Putamen (tissue), 1 donor: Measurements from ENCODE around the gene DNAJC24.

Experiments used
- DNase-seq: peaks from one replicate; pipeline ENCODE4 v3.0.0-alpha.2; 2016; ENCODE audit warnings: low spot score

DNAJC24 gene

DNA sequence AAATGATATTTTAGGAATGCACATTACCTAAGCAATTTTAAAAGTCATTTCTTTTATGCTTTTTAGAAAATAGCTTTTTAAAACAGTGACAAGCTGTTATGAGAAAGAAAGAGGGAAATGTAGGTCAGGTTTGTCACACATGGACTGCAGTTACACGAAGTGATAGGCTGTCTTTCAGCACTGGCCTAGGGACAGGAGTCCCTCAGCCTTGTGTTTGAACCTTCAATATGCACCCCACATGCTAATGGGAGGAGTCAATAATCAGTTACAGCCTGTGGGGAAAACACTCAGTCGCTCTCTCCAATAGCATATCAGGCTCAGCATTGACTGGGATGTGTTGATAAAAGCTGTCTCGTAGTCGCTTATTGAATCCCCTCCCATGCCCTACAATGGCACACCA lies 45.8 kb downstream of the DNAJC24 start:
- no peak for DNase-seq

DNA sequence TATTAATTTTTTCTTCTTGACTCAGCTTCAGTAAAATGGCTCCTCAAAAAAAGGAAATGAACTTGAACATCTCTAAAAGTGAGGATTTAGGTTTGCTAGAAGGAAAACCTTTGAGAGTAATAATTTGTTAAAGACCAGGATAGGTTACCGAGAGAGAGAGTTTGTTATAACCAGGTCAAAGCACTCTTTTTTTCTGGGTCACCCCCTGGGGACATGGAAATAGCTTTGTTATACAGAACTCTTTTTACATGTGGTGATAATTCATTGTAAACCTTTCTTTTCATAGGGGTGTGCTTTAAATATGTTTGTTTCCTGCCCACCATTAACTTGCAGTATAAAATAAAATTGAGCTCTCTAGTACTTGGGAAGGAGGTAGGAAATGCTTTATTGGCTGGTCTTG lies 47.7 kb downstream of the DNAJC24 start:
- DNase-seq: no peak

DNA sequence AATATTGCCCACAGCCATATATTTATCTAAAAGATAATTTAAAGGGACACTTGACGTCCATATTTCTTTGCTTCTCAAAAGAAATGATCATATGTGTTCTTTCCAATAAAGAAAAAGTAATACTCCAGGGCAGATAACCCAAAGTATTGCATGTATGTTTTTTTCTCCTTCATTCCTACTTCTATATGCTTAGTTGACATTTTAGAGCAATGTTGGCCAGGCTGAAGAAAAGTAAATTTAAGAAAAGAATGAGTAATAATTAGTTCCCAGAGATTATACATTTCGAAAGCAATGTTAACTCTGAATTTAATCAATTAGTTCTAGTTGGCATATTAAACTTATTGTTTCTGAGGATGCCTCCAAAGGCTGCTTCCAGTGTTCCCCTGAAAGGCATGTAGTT lies 48.2 kb downstream of the DNAJC24 start:
- no peak for DNase-seq

DNA sequence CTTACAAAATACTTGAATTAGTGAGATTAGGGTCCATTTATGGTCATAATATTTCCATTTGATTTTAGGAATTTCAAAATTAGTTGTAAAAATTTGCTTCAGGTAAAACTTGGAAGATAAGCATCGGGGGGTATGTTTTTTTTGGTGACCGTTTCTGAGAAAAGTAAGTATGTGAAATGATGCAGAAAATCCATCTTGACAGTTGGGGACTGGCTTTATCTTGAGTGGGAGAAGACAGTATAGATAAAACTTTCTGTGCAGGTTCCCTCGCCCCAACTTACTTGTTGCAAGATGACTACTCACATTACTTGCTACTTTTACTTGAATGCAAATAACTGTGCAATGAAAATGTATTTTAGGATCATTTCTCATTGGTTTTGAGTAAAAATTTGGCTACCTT lies 49.5 kb downstream of the DNAJC24 start:
- no peak for DNase-seq

DNA sequence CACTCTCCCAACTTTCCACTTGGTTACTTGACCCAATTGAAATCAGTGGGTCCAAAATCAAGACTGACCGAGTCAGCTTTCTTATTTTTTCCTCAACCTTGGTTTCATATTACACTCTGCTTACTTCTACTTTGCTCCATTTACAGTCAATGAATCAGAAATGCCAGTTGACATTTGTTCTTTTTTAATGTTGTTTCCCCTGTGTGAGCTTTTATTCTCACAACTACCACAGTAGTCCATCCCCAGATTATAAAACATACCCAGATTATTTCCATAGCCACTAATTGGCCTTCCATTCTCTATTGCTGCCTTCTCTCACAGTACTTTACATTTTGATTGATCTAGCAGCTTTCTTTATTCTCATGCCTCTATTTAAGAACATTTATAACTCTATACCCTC lies 50.0 kb downstream of the DNAJC24 start:
- DNase-seq: no peak

DNA sequence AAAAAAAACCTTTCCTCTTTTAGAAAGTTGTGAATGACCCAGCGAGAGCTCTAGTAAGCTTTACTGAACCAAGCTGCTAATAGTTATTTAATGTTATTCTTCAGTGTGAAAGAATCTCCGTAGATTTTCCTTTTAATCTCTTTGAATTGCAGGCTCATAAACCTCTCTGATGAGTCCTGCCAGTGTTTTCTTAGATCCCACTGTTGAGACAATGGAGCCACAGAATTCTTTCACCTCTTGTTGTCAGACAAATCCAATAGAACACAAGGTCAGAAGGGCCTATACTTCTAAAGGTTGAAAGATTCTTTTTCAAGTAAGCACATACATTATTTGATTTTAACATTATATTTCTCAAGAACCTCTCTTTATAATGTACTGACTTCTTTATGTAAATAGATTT lies 52.2 kb downstream of the DNAJC24 start:
- DNase-seq: no peak

DNA sequence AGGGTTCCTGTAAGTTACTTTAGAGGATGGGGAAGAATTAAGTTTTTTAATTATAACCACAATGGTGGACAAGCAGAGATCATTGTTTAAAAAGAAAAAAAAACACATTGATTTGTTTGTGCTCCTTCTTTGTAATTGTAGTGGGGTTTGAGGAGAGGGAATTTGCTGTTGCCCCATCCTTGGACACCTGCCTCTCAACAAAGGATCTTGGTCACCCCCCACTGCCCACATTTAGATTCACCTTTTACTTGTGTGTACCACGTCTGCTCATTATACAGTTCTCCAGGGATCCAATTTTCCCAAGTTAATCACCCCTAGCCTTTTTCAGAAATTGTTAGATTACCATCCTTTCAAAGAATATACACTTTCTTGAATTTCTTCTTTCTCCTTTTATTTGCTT lies 53.0 kb downstream of the DNAJC24 start:
- DNase-seq: no peak

DNA sequence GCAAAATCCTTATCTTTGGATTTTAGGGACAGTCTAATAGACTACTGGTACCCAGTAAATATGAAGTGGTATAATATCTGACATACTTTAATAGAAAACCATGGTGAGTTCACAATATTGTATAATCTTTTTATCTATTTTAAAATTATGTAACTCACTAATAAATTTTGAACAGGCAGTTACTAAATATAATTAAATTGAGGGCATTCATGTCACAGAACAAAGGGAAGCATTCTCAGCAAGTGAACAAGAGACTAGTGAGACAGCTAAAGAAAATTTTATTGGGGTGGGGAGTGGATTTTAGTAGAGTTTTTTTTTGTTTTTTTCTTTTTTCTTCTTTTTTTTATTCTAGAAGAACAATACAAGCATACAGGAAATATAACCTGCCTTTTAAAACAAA lies 55.0 kb downstream of the DNAJC24 start:
- DNase-seq: no peak

DNA sequence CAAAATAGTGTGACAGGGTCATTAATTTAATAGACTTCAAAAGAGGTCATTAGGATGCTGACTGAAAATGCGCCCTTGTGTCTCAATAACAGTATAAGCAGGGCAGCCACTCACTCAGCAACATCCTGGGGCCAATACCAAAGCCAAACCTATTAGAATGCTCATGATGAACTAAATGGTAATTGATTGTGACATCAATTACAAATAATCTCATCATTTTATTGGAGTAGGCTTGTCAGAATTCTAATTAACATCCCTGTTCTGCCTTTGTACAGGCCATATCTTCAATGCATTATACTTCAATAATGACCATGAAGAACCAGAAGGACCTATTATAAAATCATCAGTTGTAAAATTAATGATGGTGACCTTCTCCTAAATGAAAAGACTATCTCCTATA lies 64.2 kb downstream of the DNAJC24 start:
- DNase-seq: no peak

DNA sequence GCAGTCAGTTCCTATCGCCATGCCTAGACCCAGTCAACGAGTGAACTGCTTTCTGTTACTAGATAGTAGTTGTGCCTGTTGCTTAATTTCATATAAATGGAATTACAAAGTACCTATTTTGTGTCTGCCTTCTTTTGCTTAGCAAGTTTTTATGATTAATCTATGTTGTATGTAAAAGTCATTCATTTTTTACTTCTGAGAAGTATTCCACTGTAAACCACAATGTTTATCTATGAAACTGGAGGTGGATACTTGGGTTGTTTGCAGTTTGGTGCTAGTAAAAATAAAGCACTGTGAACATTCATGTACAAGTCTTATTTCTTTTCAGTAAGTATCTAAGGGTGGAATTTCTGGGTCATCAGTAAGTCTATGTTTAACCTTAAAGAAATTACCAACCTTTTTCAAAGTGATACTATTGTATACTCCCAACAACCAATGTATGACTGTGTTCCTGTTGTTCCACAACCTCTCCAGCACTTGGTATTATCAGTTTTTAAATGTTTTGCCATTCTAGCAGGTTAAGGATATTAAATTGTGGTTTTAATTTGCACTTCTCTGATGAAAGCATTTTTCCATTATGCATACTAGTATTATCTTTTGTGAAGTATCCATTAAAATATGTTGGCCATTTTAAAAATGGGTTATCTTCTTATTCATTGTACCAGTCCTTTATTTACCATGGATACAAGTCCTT lies 68.2 kb downstream of the DNAJC24 start:
- no peak for DNase-seq

DNA sequence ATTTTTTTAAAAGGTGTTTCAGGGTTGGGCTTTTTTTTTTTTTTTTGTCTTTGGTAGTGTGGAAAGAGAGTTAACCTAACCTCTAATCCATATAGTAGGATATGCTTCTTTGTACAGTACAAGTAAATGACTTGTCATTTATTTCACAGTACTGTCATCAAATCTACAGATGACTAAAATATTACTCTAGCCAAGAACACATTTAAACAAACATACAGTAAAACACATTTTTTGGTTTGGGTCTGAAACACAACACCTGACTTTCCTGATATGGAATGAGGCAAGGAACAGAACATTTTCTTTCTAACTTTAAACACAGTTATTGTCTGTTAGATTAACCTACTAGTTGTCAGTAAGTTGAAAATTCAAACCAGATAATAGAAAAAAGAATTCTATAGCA lies 71.6 kb downstream of the DNAJC24 start:
- DNase-seq: no peak

DNA sequence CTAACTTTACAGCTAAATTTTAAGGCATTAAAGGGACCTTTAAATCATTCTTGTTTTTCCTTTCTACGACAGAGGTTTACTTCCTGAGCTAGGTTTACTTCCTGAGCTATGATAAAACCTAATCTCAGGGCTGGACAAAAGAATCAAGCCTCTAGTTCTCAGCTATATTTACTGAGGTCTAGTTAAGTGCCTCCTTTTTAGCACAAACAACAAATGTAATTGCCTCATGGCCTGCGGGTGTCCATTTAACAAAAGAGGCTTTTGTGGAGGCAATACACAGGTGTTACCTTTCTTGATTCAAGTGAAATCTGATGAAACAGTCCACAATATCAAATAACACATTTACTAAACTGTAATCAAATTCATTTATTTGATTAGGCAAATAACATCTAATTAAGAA lies 72.4 kb downstream of the DNAJC24 start:
- DNase-seq: no peak

DNA sequence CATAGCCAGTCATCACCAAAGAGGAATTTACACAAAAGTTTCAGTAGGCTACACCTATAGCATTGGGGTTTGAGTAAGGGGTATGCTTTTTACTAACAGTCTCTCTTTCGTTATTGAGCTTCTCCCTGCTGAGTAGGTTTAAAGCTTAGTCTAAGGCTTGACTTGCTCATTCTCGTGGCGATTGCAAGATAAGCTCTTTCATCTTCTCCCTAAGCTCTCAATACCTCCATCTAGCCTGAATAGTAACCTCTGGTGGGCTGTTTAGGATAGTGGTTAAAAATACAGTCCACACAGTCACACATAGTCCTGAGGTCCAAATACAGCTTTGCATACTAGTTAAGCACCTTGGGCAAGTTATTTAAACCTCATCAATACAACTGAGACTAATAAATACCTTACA lies 74.1 kb downstream of the DNAJC24 start:
- no peak for DNase-seq

DNA sequence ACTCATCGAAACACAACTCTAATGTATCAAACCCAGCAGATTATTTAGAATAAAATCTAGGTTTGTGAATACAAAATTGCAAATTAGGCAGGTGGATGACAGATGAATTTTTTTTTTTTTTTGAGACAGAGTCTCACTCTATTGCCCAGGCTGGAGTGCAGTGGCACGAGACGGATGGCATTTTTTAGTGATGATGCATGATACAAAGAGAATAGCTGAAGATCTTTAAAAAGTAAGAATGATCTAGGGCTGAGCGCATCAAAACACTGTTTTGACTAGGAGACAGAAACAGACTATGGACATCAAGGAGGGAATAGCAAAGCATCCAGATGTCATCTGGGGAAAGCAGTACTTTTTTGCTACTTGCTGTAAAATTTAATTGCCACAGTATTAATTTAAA lies 76.0 kb downstream of the DNAJC24 start:
- no peak for DNase-seq

DNA sequence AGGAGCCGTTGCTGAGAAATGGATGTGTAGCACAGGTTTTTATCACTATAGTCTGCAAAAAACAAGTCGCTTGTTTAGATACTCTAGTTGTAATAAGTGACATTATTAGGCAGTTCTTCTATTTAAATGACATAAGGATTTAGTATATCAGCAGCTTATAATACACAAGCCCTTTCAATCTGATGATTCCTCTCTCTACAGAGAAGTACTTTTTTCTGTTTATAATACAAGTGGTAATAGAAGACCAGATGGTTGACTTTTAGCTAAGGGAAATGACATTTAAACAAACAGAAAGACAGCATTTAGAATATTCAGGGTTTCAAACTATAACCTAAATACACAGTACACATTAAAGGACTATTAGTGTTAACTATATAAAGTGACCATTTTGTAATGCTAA lies 79.4 kb downstream of the DNAJC24 start:
- no peak for DNase-seq

DNA sequence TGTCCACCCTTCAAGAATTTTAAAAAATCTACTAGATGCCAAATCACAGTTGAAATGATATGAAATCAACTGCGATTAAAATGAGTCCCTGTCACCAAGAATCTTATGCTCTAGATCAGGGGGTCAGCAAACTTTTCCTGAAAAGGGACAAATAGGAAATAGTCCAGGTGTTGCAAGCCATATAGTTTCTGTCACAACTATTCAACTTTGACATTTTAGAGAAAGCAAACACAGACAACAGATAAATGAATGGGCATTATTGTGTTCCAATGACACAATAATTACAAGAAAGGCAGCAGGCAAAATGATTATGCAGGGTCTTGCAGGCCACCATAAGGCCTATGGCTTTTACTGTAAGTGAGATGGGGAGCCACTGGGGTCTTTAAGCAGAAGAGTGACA lies 81.2 kb downstream of the DNAJC24 start:
- DNase-seq: no peak

DNA sequence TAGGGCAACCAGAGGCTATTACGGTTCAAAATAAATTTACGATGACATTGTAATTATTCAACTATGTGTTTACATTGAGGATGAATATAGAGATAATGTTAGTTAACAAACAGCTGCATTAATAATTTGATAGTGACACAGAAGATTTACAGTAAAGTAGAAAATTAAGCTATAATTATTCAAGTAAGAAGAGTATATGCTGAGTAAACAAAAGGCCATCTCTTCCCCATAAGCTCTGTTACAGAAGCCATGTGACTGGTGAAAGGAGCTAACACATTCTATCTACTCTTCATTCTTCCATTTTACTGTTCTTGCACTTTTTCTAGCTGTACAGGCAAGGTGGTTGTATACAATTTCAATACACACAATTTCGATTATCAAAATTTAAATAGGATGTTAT lies 85.5 kb downstream of the DNAJC24 start:
- DNase-seq: no peak

DNA sequence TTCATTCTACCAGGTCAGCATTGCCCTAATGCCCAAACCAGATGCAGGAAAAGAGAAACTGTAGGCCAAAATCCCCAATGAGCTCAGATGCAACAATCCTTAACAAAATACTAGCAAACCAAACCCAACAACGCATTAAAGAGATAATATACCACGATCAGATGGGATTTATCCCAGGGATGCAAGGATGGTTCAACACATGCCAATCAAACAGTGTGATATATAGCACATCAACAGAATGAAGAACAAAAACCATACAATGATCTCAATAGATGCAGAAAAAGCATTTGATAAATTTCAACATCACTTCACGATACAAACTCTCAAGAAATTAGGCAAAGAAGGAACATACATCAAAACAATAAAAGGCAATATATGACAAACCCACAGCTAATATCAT lies 94.8 kb downstream of the DNAJC24 start:
- DNase-seq: no peak

DNA sequence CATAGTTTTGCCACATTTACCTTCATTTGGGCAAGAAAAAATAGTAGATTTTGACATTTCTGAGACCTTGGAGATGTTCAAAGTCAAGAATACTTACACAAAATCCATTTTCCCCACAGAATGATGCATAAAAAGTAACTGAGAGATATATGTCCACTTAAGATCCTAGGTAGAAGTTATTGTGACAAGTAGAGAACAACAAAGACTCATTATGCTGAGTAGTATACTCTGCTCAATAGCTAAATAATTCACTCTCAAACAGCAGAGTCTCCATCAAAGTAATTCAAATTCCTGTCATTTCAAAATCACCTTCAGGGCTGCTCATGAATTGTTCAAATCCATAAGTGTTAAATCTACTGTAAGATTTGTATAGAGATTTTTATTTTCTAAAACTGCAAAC lies 104.4 kb downstream of the DNAJC24 start:
- no peak for DNase-seq

DNA sequence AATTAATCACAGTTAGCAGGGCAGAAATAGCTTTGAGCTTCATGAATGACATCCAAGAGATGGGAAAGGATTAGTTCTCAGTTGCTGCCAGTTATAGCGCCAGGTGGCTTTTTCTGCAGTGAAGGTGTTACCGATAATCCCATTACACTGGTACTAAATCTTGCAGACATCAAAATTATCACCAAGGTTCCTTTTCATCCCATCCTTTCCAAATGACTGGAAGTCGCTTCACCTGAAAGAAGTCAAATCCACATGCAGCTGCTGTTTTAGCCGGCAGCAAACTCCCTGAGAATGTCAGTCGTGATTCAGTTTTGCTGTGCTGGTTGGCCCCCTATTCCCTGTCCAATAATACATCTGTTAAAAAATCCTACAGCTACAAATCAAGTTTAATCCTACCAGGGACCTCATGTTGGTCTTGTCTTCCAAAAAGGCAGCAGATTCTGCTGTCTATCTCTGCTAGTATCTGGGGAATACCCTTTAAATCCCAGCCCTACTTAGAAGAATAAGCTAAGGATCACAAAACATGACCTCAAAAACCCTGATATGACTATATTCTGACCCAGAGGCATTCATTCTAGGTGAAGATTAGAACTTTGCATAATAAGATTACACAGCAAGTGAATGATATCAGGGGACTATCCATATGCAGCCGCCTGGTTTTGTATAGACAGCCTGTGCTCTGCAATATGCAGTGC lies 108.0 kb downstream of the DNAJC24 start:
- DNase-seq: no peak

DNA sequence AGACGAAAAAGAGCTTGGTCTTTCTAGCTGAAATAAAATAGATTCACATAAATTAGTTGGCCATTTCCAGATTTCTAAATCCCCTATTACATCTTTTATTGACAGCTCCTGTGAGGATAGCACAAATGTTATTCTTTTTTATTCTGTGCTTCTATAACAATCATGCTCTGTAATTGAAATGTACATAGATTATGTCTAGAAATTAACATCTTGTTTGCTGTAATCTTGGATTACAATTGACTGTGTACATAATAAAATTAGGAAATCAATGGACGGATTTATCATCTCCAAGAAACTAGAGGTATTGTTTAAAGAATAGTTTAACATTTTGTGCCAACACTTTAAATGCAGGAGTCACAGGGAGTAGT lies 108.5 kb downstream of the DNAJC24 start:
- no peak for DNase-seq

DNA sequence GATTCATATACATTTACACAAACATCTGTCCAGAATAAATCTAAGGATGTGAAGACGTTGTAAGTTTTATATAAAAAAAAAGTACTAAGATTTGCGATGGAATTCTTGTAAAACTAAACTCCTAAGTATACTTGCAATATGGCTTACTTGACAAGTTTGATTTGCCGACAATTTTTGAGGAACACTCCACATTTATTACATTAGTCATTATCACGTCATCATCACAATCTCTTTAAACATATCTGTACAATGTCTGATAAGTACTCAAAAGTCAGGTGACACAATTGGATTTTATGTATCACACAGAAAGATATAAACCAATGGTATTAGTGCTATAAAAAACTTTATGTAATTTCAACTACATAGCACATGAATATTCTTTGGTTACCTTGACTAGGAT lies 109.4 kb downstream of the DNAJC24 start:
- DNase-seq: no peak

DNA sequence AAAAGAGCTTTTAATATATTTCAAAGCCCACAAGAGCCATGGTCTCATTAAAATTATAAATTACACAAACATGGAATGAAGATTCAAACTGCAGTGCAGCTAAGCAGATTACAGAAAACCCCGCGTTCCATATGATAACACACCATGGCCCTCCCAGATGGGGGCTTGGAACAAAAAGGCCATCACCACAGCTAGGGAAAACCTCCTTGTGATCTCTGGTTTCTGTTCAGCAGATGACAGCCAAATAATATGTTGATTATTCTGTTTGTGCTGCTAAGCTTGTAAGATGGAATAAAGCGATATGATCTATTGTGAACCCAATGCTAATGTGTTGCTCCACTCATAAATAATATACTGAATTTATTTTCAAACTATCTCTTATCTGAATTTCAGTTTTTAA lies 111.3 kb downstream of the DNAJC24 start:
- DNase-seq: no peak
